Measurements from ENCODE around the gene RET. TPM values are rescaled to one million over a fixed set of nuclear protein-coding genes. Genes with fewer than 3 reads are reported as not detected.

Gene RET
- total and polyA plus RNA-seq, 2 of the 8 experiments (the other 6 are each of a cell fraction or from before 2014, with no cell fraction given), result 6.7 to 8.4 TPM

GRCh38 chr10:43061331-43061730, 15.5 kb upstream of the RET start (continued):
- TF ChIP-seq CHD7 (IDR thresholded peaks at IDR 0.05; ENCODE audit: insufficient replicate concordance, low read length), result no peak
- no peak for TF ChIP-seq GABPA (IDR thresholded peaks at IDR 0.05; ENCODE audit: borderline replicate concordance, insufficient read depth, low read length)
- no peak for TF ChIP-seq SUZ12 (IDR thresholded peaks at IDR 0.05; ENCODE audit: low read length)
- TF ChIP-seq TBP (IDR thresholded peaks at IDR 0.05; ENCODE audit: low read depth, low read length), result no peak
- no peak for TF ChIP-seq EGR1 (IDR thresholded peaks at IDR 0.05; ENCODE audit: borderline replicate concordance, low read depth, low read length)
- no peak for TF ChIP-seq BACH1 (IDR thresholded peaks at IDR 0.05; ENCODE audit: low read length)
- no peak for TF ChIP-seq ASH2L (IDR thresholded peaks at IDR 0.05; ENCODE audit: low read length)
- no peak for TF ChIP-seq HDAC6 (IDR thresholded peaks at IDR 0.05; ENCODE audit: low read depth, low read length)
- TF ChIP-seq SRF (IDR thresholded peaks at IDR 0.05; ENCODE audit: low read depth, low read length), result no peak
- no peak for TF ChIP-seq NANOG (IDR thresholded peaks at IDR 0.05; ENCODE audit: insufficient read depth, low read depth, low read length, poor library complexity, severe bottlenecking)

Measured in H1 (cell line).